Hair follicle dermal papilla cell (primary cell): ENCODE measurements around the gene DCLRE1A. TPM values are rescaled to one million over a fixed set of nuclear protein-coding genes. Genes with fewer than 3 reads are reported as not detected.

Experiments
- small RNA-seq: library from RNA; depleted of rRNA; stranded (forward); fragments of <200 nt; gene quantifications from one replicate; pipeline ENCODE3, GENCODE V24; 2012
- total RNA-seq: library from RNA; depleted of rRNA; stranded (reverse); fragments of >200 nt; gene quantifications from 2 replicates; pipeline ENCODE4 v1.2.3, GENCODE V29; 2012

Gene DCLRE1A
- total RNA-seq: 3.9 and 4.2 TPM in 2 replicates

DNA sequence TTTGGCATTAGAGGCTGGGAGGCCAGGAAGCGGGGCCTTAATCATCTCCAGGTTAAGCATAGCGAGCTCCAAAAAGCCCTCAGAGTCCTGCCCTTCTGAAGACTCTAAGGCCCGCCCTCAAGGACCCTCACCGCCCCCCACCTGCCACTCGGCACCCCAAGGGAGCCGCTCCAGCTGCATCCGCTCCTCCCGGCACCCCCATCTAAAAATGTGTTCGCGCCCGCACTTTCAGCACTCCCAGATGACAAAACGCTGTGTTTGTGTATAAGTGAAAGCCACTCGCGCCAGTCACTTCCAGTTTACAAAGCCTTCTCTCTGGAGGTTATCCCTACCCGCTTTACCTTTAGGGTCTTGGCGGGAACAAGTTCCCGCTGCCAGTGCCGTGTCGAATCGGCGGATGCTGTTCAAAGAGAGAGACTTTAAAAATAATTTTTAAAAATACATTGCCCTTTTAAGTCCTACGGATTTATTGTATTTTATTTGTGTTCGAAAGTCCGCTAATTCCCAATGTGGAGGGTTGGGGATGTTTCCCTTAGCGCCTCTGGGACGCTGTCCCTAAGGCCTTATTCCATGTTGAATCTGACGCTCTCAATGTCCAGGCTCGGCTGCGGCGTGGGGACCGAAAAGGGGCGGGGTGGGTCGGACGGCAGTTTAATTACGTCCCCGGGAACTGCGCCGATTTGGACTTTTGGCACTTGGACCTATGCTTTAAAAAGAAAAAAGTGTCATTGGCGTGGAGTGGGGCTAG lies at the start of gene DCLRE1A, which contains the start of gene NHLRC2:
Gene DCLRE1A, minus strand, starts transcription at position 70 of the 748 bp plus-strand sequence. CDS start 900 bp downstream, outside the sequence.
Gene NHLRC2, plus strand, starts transcription at position 649 of the 748 bp plus-strand sequence. CDS start 212 bp downstream, outside the sequence.

Small RNA genes within 50 kb of the gene (small RNA-seq; reads per million reads assigned to genes)
- not detected for gene RF00560

Other genes starting within 250 kb of the DCLRE1A start
- gene NRAP, start 190.0 kb downstream of the DCLRE1A start, total RNA-seq: not detected in 2 replicates
- gene CASP7, start 174.2 kb downstream of the DCLRE1A start, total RNA-seq: 27.4 and 31.6 TPM in 2 replicates
- gene PLEKHS1, start 102.4 kb downstream of the DCLRE1A start, total RNA-seq: 0.16 and 0.24 TPM in 2 replicates
- gene NHLRC2, start 579 bp upstream of the DCLRE1A start, total RNA-seq: 15.8 and 20.0 TPM in 2 replicates
- not detected in 2 replicates for gene ADRB1, start 189.8 kb upstream of the DCLRE1A start, total RNA-seq